GM12878 (cell line): ENCODE results near the gene EFHC1. TPM values are rescaled to one million over a fixed set of nuclear protein-coding genes. Genes with fewer than 3 reads are reported as not detected.

ENCODE experiments used
- ATAC-seq: fragments of 200-7000 bp; cut with Tn5 transposase; 3 replicates; pipeline ENCODE4 v1.9.1; 2020; ENCODE audit warnings: mild to moderate bottlenecking, moderate library complexity
- BruUV-seq: library from RNA; stranded (reverse); fragments of 400-500 nt; replicated peaks from 2 replicates; lab custom pipeline; 2021; lab: Mats Ljungman, UMichigan
- CTCF ChIA-PET: fragments of 300-600 bp; sonication (Branson Sonifier 250); formaldehyde crosslinking; extraction: SDS; loops from one replicate; lab custom pipeline; 2021; ENCODE audit warnings: inconsistent platforms; lab: Yijun Ruan, JAX
- POLR2A ChIA-PET: fragments of 350-600 bp; formaldehyde crosslinking; extraction: SDS; loops from one replicate; lab custom pipeline; 2021; ENCODE audit warnings: inconsistent platforms; lab: Charles Lee
- RAD21 ChIA-PET: fragments of 300-600 bp; sonication (Branson Sonifier 250); formaldehyde crosslinking; loops from one replicate; lab custom pipeline; 2023; ENCODE audit warnings: antibody characterized with exemption; ENCODE audit not compliant: unreplicated experiment; lab: Charles Lee
- SMC1A ChIA-PET: fragments of 300-600 bp; sonication (Branson Sonifier 250); formaldehyde crosslinking; loops from one replicate; lab custom pipeline; 2023; ENCODE audit not compliant: unreplicated experiment, uncharacterized antibody; lab: Charles Lee
- DNase-seq: peaks from one replicate; pipeline ENCODE4 v3.0.0-alpha.2; 2011; ENCODE audit warnings: low read depth, low spot score
- FAIRE-seq: peaks from 3 replicates; lab custom pipeline; 2011; peaks lifted over from hg19 to GRCh38; lab: Jason Lieb, UNC
- H2AFZ ChIP-seq: 2 replicates; pipeline ENCODE4 v1.6.0; 2011; ENCODE audit warnings: low read depth, low read length, control low read depth; ENCODE audit not compliant: control insufficient read depth
- H3K27ac ChIP-seq: 2 replicates; pipeline ENCODE4 v1.5.1; 2011; ENCODE audit warnings: control low read depth; ENCODE audit not compliant: control insufficient read depth, insufficient read depth
- H3K27me3 ChIP-seq, 2 experiments: replicated peaks in 1 of 2; 2 replicates each; pipeline versions ENCODE4 v1.6.0 to v1.6.1; 2011; ENCODE audit warnings: low read length in 1 of 2; ENCODE audit not compliant: control insufficient read depth in 2 of 2, insufficient read depth in 2 of 2
- H3K36me3 ChIP-seq, 2 experiments: 2 replicates each; pipeline ENCODE4 v1.5.1; 2011; ENCODE audit warnings: low read length in 1 of 2; ENCODE audit not compliant: control insufficient read depth in 2 of 2, insufficient read depth in 2 of 2
- H3K4me1 ChIP-seq: 2 replicates; pipeline ENCODE4 v1.6.1; 2011; ENCODE audit warnings: mild to moderate bottlenecking, low read length, moderate library complexity, mixed read lengths; ENCODE audit not compliant: control insufficient read depth, insufficient read depth
- H3K4me2 ChIP-seq: 2 replicates; pipeline ENCODE4 v1.6.0; 2011; ENCODE audit warnings: control low read depth; ENCODE audit not compliant: control insufficient read depth, insufficient read depth
- H3K4me3 ChIP-seq: fragments of 200-600 bp; sonication (generic); 2 replicates; pipeline ENCODE4 v1.5.1; 2016
- H3K79me2 ChIP-seq: 2 replicates; pipeline ENCODE4 v1.6.0; 2011; ENCODE audit warnings: low read length; ENCODE audit not compliant: control insufficient read depth, insufficient read depth
- H3K9ac ChIP-seq: 2 replicates; pipeline ENCODE4 v1.8.0; 2011; ENCODE audit warnings: low read length, control low read depth, mixed read lengths; ENCODE audit not compliant: control insufficient read depth, insufficient read depth
- H3K9me3 ChIP-seq: replicated peaks from 3 replicates; pipeline ENCODE4 v1.5.1; 2011; ENCODE audit warnings: mild to moderate bottlenecking, low read length; ENCODE audit not compliant: control insufficient read depth, insufficient read depth
- H4K20me1 ChIP-seq: 2 replicates; pipeline ENCODE4 v1.6.0; 2011; ENCODE audit not compliant: control insufficient read depth, insufficient read depth
- BHLHE40 ChIP-seq, 2 experiments: fragments of 450-650 bp in 1 of 2; IDR thresholded peaks; 2 replicates each; pipeline ENCODE4 v1.6.1; 2011 to 2017; ENCODE audit warnings: low read depth in 2 of 2, borderline replicate concordance in 1 of 2, improper control_type of control experiment in 1 of 2, low read length in 1 of 2, mild to moderate bottlenecking in 1 of 2
- CBFB ChIP-seq: IDR thresholded peaks from 2 replicates; pipeline ENCODE4 v1.6.1; 2016; ENCODE audit warnings: antibody characterized with exemption, low read depth
- HDAC2 ChIP-seq: fragments of 200-600 bp; sonication (generic); IDR thresholded peaks from 2 replicates; pipeline ENCODE4 v1.6.1; 2017
- IRF4 ChIP-seq: IDR thresholded peaks from 2 replicates; pipeline ENCODE4 v1.6.1; 2011; ENCODE audit warnings: low read depth, low read length
- JUNB ChIP-seq: IDR thresholded peaks from 2 replicates; pipeline ENCODE4 v1.6.1; 2016; ENCODE audit warnings: antibody characterized with exemption, mild to moderate bottlenecking
- NFIC ChIP-seq: IDR thresholded peaks from 2 replicates; pipeline ENCODE4 v1.6.1; 2012; ENCODE audit warnings: low read depth, mild to moderate bottlenecking, inconsistent platforms, low read length, moderate library complexity
- NFYB ChIP-seq: IDR thresholded peaks from 2 replicates; pipeline ENCODE4 v1.6.1; 2011; ENCODE audit warnings: low read depth, mild to moderate bottlenecking, low read length, improper control_type of control experiment, moderate library complexity; ENCODE audit not compliant: insufficient read depth
- NR2C2 ChIP-seq: IDR thresholded peaks from 2 replicates; pipeline ENCODE4 v1.6.1; 2011; ENCODE audit warnings: borderline replicate concordance, low read depth; ENCODE audit not compliant: control insufficient read depth, insufficient read length
- NR2F1 ChIP-seq: fragments of 450-650 bp; conservative IDR thresholded peaks from 2 replicates; pipeline ENCODE4 v1.6.1; 2017; ENCODE audit warnings: mild to moderate bottlenecking
- POLR2A ChIP-seq: IDR thresholded peaks from 2 replicates; pipeline ENCODE4 v1.6.1; 2011; ENCODE audit warnings: low read depth, mild to moderate bottlenecking, low read length
- POLR2AphosphoS2 ChIP-seq: IDR thresholded peaks from 2 replicates; pipeline ENCODE4 v1.6.1; 2011; ENCODE audit warnings: low read depth, mild to moderate bottlenecking, low read length, improper control_type of control experiment, moderate library complexity
- RCOR1 ChIP-seq: conservative IDR thresholded peaks from 2 replicates; pipeline ENCODE4 v1.6.1; 2012; ENCODE audit warnings: low read depth, low read length, improper control_type of control experiment
- SP1 ChIP-seq: IDR thresholded peaks from one replicate; pipeline ENCODE4 v1.6.1; 2011; ENCODE audit warnings: low read depth, low read length
- SUZ12 ChIP-seq: fragments of 200-600 bp; sonication (generic); IDR thresholded peaks from one replicate; pipeline ENCODE4 v1.6.1; 2018; ENCODE audit warnings: antibody characterized with exemption, mild to moderate bottlenecking; ENCODE audit not compliant: unreplicated experiment
- WGBS: methylation state at CpG from one replicate; pipeline ENCODE4 v1.1.6; 2016; ENCODE audit warnings: low lambda C conversion rate; ENCODE audit not compliant: insufficient replicate concordance, insufficient coverage; ENCODE audit errors: missing lambda C conversion rate; 5-methylcytosine and 5-hydroxymethylcytosine counted together
- in situ Hi-C: fragments of 300-500 bp; cut with MboI; formaldehyde crosslinking; loops from 9 replicates; pipeline ENCODE4 v1.14.3; 2018; ENCODE audit warnings: mixed read lengths
- intact Hi-C: fragments of 100-400 bp; cut with micrococcal nuclease; formaldehyde crosslinking; loops from one replicate; pipeline ENCODE4 v1.14.2; 2022; ENCODE audit not compliant: unreplicated experiment
- polyA plus RNA-seq, 11 experiments: library from polyadenylated mRNA; depleted of rRNA in 4 of 11; unstranded in 6 of 11; stranded (reverse) in 5 of 11; fragments of >200 nt; fragmentation: Nextera tagmentation in 4 of 11; fragmentation: Illumina TruSeq in 1 of 11; extraction: Ambion mirVana in 4 of 11; extraction: Trizol in 1 of 11; gene quantifications; 1 replicate in 1 of 11; 2 replicates in 10 of 11; pipeline versions ENCODE4 v1.2.1 to v1.2.3, GENCODE V29; 2011 to 2016; ENCODE audit warnings: inconsistent platforms in 2 of 11, missing spikeins in 2 of 11, low read depth in 1 of 11
- total RNA-seq, 4 experiments: library from RNA; depleted of rRNA in 3 of 4; stranded (reverse); fragments of >200 nt in 3 of 4; fragmentation: Illumina TruSeq in 1 of 4; extraction: Trizol in 1 of 4; gene quantifications; 2 replicates each; pipeline versions ENCODE4 v1.2.1 to v1.2.3, GENCODE V29; 2013 to 2021
- TF ChIP-seq, protein P1 (sequence below): IDR thresholded peaks from 2 replicates; pipeline ENCODE4 v1.6.1; 2012; ENCODE audit warnings: low read depth, low read length, improper control_type of control experiment
- TF ChIP-seq, protein P2 (sequence below): fragments of 450-650 bp; formaldehyde crosslinking; IDR thresholded peaks from 2 replicates; pipeline ENCODE4 v1.4.0; 2020; ENCODE audit warnings: mild to moderate bottlenecking, moderate library complexity

Gene EFHC1
- total and polyA plus RNA-seq, 10 of the 15 experiments (the other 5 are each of a cell fraction or from before 2014, with no cell fraction given), result 5.5 to 14.5 (median 8.8) TPM

DNA sequence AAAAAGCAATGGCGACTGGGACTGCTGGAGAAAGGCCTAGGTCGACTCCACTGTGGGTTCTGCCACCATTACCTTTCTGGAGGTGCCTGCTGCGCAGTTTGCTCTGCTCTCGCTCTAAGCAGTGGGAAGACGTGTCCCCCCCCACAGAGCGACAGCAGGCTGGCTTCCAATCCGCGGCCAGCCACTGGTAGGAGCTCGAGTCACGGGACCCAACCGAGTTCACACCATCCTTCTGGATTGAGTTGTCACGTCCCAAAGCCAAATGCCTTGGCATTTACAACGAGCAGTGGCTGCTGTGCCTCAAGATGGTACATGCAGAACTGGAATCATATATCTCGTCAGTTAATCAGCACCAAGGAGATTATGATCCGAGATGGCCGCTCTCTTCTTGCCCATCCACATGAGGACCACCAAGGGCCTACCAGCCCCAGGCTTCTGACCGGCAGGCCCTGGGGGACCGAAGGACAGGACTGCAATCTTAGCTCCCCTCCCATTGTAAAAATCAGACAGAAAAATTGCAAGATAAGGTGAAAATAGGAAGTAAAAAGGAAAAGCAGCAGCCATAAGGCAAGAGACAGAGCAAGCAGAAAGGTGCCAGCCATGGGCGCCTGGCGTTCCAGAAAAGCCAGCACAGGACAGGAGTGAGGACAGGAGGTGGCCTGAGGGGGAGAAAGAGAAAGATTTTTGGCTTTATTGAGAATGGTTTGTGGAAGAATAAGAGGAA lies 82.3 kb downstream of the EFHC1 start:
- Histone ChIP-seq H3K27ac (no peak overlapping the region), H3K9ac (no peak overlapping the region), H3K79me2 (no peaks in the 10 kb centered on the region), H4K20me1 (no peaks in the 10 kb centered on the region; the same call in 1 of the 2 replicates), H3K4me1 (peaks cover 24% of the 10 kb centered on the region), H3K4me2 (no peak overlapping the region), H3K36me3 (peaks cover 4 to 7% of the 10 kb centered on the region in 2 experiments; a peak in 3 of 4 replicates), H3K27me3 (no peaks in the 10 kb centered on the region), H2AFZ (no peak overlapping the region), H3K4me3 (no peak overlapping the region), H3K9me3 (no peaks in the 10 kb centered on the region)
- ATAC-seq, result no peak
- in situ Hi-C loops (no loop called here), intact Hi-C loops (no loop called here)
- no TSS peak for BruUV-seq
- RAD21 ChIA-PET, result no interaction called here
- FAIRE-seq, result no peak
- 91% methylated on average over 20 of the region's 20 CpGs for WGBS
- SMC1A ChIA-PET, result interaction anchor here (4.0 to 14.8 kb wide), 2 partner anchors 82 to 160 kb away, joined by 13 to 249 read pairs; partner anchors contain the start of gene EFHC1
- TF ChIP-seq, protein P1, sequence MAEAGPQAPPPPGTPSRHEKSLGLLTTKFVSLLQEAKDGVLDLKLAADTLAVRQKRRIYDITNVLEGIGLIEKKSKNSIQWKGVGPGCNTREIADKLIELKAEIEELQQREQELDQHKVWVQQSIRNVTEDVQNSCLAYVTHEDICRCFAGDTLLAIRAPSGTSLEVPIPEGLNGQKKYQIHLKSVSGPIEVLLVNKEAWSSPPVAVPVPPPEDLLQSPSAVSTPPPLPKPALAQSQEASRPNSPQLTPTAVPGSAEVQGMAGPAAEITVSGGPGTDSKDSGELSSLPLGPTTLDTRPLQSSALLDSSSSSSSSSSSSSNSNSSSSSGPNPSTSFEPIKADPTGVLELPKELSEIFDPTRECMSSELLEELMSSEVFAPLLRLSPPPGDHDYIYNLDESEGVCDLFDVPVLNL, result no peak
- no peak for TF ChIP-seq SUZ12
- TF ChIP-seq SP1, result no peak
- TF ChIP-seq NR2C2, result no peak
- TF ChIP-seq, protein P2, sequence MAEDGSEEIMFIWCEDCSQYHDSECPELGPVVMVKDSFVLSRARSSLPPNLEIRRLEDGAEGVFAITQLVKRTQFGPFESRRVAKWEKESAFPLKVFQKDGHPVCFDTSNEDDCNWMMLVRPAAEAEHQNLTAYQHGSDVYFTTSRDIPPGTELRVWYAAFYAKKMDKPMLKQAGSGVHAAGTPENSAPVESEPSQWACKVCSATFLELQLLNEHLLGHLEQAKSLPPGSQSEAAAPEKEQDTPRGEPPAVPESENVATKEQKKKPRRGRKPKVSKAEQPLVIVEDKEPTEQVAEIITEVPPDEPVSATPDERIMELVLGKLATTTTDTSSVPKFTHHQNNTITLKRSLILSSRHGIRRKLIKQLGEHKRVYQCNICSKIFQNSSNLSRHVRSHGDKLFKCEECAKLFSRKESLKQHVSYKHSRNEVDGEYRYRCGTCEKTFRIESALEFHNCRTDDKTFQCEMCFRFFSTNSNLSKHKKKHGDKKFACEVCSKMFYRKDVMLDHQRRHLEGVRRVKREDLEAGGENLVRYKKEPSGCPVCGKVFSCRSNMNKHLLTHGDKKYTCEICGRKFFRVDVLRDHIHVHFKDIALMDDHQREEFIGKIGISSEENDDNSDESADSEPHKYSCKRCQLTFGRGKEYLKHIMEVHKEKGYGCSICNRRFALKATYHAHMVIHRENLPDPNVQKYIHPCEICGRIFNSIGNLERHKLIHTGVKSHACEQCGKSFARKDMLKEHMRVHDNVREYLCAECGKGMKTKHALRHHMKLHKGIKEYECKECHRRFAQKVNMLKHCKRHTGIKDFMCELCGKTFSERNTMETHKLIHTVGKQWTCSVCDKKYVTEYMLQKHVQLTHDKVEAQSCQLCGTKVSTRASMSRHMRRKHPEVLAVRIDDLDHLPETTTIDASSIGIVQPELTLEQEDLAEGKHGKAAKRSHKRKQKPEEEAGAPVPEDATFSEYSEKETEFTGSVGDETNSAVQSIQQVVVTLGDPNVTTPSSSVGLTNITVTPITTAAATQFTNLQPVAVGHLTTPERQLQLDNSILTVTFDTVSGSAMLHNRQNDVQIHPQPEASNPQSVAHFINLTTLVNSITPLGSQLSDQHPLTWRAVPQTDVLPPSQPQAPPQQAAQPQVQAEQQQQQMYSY, result no peak
- no peak for TF ChIP-seq POLR2AphosphoS2
- no peak for TF ChIP-seq IRF4
- TF ChIP-seq CBFB, result no peak
- no peak for TF ChIP-seq NFIC
- TF ChIP-seq NFYB, result no peak
- no peak for TF ChIP-seq HDAC2
- TF ChIP-seq BHLHE40 (IDR thresholded peaks at IDR 0.05; ENCODE audit: borderline replicate concordance in 1 of 2, low read depth in 2 of 2, low read length in 1 of 2), result no peak
- no peak for TF ChIP-seq POLR2A
- no peak for TF ChIP-seq NR2F1
- TF ChIP-seq RCOR1, result no peak
- TF ChIP-seq JUNB, result no peak
- DNase-seq, result no peak
- POLR2A ChIA-PET, result no interaction called here
- CTCF ChIA-PET, result interaction anchor here (0.9 to 4.1 kb wide), 2 partner anchors 86 to 150 kb away, joined by 3 to 38 read pairs; no protein-coding TSS in a partner anchor
